DMS53 treated with DMSO at 0.1 percent for 48 hours (cell line): ENCODE results near the gene FOXD4L3.
"Not testable (repeated sequence)": the region's sequence is repeated elsewhere in the genome, so short reads cannot be mapped to it uniquely, and the experiment has no call there.

Source experiments
- DNase-seq: peaks from one replicate; lab custom pipeline; 2025; ENCODE audit not compliant: unreplicated experiment; lab: John Stamatoyannopoulos, UW

The FOXD4L3 gene

DNA sequence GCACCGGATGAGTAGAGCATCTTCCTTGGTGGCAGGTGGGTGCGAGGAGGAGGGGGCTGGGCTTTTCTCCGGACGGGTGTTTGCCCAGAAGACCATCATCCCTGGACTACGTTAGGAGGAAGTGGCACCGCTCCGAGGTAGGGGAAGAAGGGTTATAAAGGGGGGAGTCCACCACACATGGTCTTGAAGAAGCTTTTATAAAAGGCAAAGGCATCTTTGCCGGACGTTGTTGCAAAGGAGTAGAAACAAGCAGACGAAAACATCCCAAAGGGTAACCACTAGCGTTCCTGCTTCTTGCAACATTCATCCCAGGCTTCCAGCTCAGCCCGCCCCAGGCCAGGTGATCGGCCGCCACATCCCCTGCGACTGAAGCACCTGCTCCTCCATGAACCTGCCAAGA lies at the start of gene FOXD4L3:
TSS of gene FOXD4L3 (plus strand) at position 301 of the 400 bp plus-strand sequence. CDS start at position 386, 85 bp downstream.
- DNase-seq = not testable (repeated sequence)

- DNase-seq = not testable (repeated sequence)
These were observed 21.6 kb upstream of the FOXD4L3 start for GRCh38 chr9:68281041-68281440.

DNA sequence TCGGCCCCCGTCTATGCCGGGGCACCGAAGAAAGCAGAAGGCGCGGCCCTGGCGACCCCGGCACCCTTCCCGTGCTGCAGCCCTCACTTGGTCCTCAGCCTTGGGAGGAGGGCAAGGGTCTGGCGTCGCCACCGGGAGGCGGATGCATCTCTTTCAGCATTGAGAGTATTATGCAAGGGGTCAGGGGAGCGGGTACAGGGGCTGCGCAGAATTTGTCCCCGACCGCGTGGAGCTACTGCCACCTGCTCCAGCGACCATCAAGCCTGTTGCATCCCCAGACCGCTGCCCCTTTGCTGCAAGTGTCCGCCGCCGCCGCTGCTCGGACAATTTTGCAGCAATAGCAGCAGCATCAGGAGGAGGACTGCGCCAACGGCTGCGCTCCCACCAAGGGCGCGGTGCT lies 1.1 kb downstream of the FOXD4L3 start:
- not testable (repeated sequence) for DNase-seq

DNA sequence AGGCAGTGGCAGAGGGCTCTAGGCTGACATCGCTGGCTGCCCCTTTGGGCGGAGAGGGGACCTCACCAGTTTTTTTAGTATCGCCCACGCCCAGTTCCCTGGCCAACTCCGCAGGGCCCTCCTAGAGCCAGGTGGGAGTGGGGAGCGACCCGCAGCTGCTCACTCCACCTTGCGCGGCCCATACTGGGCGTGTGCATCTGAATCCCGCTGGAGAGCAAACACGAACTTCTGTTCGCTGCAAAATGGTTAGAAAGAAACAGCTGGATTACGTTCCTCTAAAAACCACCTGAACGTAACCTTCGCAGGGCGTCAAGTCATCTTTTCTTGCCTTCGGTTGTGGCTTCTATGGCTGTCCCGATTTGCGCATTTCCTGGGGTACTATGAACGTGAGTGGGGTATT lies 1.5 kb downstream of the FOXD4L3 start:
- DNase-seq = not testable (repeated sequence)

DNA sequence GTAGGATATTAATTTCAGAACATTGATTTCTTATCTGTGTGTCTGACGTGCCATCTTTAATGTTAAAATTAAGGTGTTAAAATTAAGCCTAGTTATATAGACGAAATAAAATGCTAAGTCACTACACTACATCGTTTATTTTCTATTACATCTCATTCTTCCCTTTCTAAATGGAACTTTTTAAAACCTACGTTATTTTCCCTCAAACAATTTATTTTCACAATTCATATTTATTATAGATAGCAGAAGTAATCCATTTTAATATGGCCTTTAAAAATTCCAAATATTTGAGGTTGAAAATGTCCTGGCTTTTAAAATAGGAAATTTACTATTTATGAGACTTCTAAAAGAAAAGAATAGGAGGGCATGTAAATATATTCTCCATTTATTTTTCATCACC lies 2.1 kb downstream of the FOXD4L3 start:
- not testable (repeated sequence) for DNase-seq

DNA sequence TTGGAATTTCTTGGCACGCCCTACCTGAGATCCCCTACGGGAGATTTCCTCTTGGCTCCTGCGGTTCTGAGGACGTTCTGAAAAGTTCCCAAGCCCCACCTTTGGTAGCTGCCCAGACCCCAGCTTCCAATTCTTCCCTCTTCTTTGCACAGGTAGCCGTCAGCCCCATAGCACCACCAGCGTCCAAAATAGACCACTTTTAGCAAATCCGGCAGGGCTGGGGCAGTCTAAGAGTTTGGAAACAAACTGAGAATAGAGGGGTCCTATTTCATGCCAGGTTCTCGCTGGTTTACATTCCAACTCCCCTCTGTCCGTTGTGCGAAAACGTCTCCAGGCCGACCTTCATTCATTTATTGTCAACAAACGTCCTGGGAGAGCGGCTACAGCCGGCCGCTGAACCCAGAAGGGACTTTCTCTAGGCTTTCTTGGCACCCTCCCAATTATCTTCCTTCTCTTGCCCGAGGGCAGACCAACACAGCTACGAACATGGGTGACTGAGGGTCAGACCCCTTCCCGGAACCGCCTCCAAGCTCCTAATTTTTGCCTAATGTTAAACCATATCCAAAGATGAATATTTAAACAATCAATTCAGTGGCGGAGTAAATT lies 3.1 kb downstream of the FOXD4L3 start:
- DNase-seq = not testable (repeated sequence)

DNA sequence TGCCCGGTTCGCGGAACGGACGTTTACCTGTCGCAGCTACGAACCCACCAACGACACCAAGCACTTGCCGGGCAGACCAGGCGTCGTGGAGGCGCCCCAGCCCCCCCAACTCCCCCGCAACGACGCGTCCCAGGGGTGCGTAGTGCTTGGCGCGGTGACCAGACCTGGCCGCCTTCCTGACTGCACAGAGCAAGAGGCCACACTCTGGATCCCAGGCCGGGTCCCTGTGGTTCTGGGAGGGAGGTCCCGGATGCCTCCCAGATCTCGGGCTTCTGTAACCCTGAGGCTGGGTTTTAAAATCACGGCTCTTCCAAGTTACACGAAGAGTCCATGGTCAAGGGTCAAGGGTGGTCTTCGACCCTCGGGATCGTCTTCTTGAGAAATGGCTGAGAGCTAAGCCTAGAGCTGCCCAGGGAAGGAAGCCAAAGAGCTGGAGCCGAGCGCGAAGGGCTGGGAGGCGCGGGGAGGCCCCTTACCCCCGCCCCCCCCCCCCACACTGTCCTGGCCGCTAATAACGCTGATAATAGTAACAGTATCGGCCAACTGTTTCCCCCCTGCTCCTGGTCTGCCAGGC lies 3.8 kb downstream of the FOXD4L3 start:
- DNase-seq = not testable (repeated sequence)

DNA sequence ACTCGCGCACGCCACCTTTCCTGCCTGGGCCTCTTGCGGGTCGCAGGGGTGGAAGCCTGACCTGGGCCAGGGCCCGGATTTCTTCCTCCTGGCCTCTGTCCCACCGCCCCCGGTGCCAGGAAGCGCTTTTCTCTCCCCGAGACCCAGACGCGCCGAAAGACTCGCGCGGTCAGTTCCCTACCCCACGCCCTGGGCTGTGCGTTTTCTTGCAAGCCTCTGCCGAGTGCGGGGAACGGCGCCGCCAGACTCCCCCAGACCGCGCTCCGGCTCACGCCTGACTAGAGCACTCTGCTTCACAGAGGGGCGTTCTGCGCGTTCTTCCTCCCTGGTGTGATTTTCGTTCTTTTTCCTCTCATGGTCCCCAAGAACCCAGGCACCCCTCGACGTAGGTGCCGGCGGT lies 4.5 kb downstream of the FOXD4L3 start:
- DNase-seq = not testable (repeated sequence)

- not testable (repeated sequence) for DNase-seq
These were observed 5.0 kb downstream of the FOXD4L3 start for GRCh38 chr9:68307654-68308053.

- DNase-seq = not testable (repeated sequence)
These were observed 8.5 kb downstream of the FOXD4L3 start for GRCh38 chr9:68311208-68311607.

DNA sequence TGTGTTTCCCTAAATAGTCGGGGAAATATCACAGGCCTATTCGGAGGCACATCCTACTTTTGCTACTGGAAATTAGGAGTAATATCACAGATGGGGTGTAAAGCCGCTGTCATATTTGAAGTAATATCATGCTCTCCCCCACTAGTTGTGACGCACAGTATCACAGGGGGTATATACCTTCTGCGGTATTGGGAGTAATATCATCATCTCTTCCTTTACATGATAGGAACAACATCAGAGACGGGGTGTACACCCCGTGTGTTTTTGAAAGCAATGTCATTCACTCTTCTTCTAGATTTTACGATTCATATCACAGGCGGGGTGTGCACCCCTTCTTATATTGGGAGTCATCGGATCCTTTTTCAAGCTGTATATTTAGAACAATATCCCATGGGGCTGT lies 15.5 kb downstream of the FOXD4L3 start:
- DNase-seq = not testable (repeated sequence)

GRCh38 chr9:68323749-68324148 lies 21.1 kb downstream of the FOXD4L3 start:
- not testable (repeated sequence) for DNase-seq

GRCh38 chr9:68324518-68324917 lies 21.9 kb downstream of the FOXD4L3 start:
- not testable (repeated sequence) for DNase-seq

GRCh38 chr9:68329106-68329505 lies 26.4 kb downstream of the FOXD4L3 start:
- DNase-seq = not testable (repeated sequence)

DNA sequence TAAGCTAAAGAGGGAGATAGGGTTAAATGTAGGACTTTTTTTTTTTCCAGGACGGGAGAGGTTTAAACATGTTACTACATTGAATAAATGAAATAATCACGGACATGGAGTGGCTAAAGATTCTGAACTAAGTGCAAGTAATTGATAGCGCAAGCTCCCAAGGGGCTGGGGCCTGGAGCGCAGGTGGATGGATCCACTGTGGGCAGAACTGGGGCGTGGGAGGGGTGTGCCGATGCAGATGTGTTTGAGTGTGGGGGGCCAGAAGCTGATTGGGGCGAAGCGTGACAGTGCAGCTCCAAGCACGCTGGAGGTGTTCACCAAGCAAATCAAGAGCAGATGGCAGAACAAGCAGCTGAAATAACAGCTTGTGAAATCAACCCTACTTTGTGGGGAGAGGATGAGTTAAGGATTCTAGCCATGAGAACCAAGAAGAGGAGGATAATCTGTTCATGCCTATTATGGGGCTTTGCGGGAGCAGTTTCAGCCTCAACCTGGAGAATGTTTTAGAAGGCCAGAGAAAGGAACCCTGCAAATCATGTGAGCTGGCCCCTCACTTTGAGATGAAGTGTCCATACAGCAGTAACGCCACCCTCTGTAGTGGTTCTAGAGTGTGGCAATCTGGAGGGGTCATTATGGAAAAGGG lies 28.0 kb downstream of the FOXD4L3 start:
- DNase-seq = not testable (repeated sequence)

GRCh38 chr9:68332122-68332521 lies 29.5 kb downstream of the FOXD4L3 start:
- not testable (repeated sequence) for DNase-seq

DNA sequence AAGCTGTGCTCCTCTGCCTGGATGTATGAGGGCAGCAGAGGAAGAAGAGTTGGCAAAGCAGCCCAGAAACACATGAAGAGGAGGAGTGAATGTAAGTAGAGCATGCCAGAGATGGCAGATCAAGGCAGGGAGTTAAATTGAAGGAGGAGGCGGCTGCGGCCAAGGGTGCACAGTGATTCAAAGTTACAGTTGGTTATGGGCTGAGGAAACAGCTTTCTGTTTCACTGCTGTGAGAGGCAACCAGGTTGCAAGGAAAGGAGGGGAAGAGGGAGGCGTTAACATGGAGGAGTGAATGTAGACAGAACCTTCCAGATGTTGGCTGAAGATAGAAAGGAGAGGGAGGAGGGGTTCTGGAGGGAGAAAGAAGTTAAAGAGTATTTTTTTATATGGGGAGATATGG lies 33.3 kb downstream of the FOXD4L3 start:
- not testable (repeated sequence) for DNase-seq

DNA sequence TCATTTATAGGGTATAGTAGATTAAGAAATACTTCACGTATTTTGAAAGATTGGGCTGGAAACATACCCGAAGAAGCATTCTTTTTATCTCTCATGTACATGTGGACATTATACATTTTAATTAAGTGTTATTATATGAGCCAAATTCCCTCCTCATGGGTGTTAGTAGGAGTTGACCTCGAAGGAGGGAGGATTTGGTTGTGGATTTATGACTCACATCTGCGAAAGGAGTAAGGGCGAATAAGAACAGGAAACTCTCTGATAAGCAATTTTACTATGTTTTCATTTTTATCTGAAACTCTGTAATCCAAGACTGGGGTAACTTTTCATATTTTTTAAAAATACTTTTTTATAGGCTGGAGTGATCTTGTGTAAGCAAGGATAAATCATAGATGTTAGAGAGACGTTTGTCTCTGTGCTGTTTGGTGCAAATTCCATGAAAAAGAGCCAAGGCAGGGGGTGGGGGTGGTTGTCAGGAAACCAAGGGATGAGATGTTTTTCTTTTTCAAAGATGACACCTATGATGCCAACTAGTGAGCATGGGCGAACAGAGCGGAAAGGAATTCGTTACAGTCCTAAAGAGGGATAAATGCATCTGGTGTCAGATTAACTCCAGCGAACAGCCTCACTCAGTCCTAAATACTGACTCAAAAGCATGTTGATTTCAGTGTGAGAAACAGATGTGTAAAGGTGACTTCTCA lies 34.1 kb downstream of the FOXD4L3 start:
- not testable (repeated sequence) for DNase-seq

DNA sequence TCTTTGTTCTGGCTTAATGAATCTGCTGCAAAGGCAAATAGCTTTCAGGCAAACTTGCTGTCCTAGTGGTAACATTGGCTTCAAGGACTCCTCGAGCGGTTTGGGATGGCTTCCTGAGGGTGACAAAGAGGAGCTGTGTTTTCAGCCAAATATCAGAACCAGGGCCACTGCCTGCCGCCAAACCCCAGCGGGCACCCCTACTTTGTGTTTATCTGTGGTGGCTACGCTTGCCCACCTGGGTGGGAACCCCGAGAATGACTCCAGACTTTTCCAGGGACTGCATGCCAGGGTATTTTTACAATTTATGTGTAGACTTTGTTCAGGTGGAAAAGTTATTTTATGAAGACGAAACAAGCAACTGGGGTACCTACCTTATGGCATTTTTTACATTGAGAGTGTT lies 35.3 kb downstream of the FOXD4L3 start:
- not testable (repeated sequence) for DNase-seq

DNA sequence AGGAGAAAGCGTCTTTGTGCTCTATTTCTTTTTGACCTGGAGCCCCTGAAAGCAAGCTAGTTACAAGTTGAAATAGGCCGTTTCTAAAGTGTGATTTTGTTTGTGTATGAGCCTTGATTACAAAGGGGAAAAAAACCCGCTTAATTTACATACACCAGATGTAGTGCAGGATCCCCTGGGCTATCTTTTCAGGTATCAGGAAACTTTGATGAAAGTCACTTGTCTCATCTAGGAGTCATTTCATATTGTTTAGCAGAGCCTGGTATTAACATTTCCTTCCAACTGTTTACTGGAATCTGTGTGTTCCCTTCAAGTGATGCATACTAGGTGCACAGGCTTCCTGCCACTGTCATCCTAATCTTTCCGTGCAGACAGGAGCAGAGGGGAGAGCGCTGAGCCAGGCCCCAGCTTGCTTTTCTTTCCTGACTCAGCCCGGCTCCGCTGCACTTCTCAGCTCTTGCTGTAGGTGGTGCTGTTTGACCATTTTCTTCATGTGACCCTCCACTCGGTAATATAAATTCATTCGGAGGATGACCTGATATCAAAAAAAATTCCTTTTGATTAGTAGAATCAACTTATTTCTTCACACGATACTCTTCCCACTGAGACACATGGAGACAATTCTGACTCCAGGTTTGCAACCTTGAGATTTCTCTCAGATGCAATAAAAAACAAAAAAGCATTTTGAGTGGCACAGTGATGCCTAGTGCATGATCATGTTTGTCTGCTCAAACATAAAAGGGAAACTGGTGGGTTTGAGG lies 39.8 kb downstream of the FOXD4L3 start:
- not testable (repeated sequence) for DNase-seq

- not testable (repeated sequence) for DNase-seq
These were observed 40.6 kb downstream of the FOXD4L3 start for GRCh38 chr9:68343242-68343641.
